Omental fat pad (tissue), 4 donors: Measurements from ENCODE around the gene IFT122. TPM values are rescaled to one million over a fixed set of nuclear protein-coding genes. Genes with fewer than 3 reads are reported as not detected.
"Not testable (repeated sequence)": the region's sequence is repeated elsewhere in the genome, so short reads cannot be mapped to it uniquely, and the experiment has no call there.

Source experiments
- ATAC-seq: fragments of 150-250 bp; one replicate; pipeline ENCODE4 v1.9.1; 2016; ENCODE audit warnings: mild to moderate bottlenecking, moderate library complexity; ENCODE audit not compliant: low FRiP score
- DNase-seq: peaks from one replicate; pipeline ENCODE4 v3.0.0-alpha.2; 2019; ENCODE audit warnings: low spot score
- CTCF ChIP-seq, 3 donors: fragments of 450-650 bp; IDR thresholded peaks; one replicate each; pipeline ENCODE4 v1.5.1; 2016 to 2017; ENCODE audit warnings: antibody characterized with exemption in 3 of 3, mild to moderate bottlenecking in 3 of 3, moderate library complexity in 2 of 3
- total RNA-seq, 4 donors: library from RNA; depleted of rRNA; stranded (reverse); fragments of >200 nt; gene quantifications; one replicate each; pipeline ENCODE4 v1.1.0, GENCODE V29; 2016

Gene IFT122
- total RNA-seq, 4 donors from 2014 or later: 19.6 to 62.9 (median 28.2) TPM

- no peak for TF ChIP-seq CTCF (IDR thresholded peaks at IDR 0.05)
- no peak for DNase-seq
- ATAC-seq: no peak
These were observed 29.1 kb upstream of the IFT122 start for GRCh38 chr3:129410971-129411370.

- ATAC-seq: no peak
- no peak for TF ChIP-seq CTCF (IDR thresholded peaks at IDR 0.05)
- no peak for DNase-seq
These were observed 27.4 kb upstream of the IFT122 start for GRCh38 chr3:129412542-129413198.

GRCh38 chr3:129413238-129413637 is 26.8 kb upstream of the IFT122 start:
- not testable (repeated sequence) for ATAC-seq, DNase-seq

GRCh38 chr3:129413687-129414506 is 26.1 kb upstream of the IFT122 start:
- TF ChIP-seq CTCF (IDR thresholded peaks at IDR 0.05): no peak
- ATAC-seq (no peak), DNase-seq (no peak)

- ATAC-seq: no peak
- TF ChIP-seq CTCF (IDR thresholded peaks at IDR 0.05): no peak
- no peak for DNase-seq
These were observed 24.6 kb upstream of the IFT122 start for GRCh38 chr3:129415378-129415777.

- ATAC-seq: no peak
- TF ChIP-seq CTCF (IDR thresholded peaks at IDR 0.05): no peak
- DNase-seq: no peak
These were observed 24.2 kb upstream of the IFT122 start for GRCh38 chr3:129415830-129416229.

GRCh38 chr3:129416415-129416814 is 23.6 kb upstream of the IFT122 start:
- no peak for DNase-seq
- ATAC-seq: no peak
- no peak for TF ChIP-seq CTCF (IDR thresholded peaks at IDR 0.05)
